Middle frontal gyrus (tissue), 1 donor: ENCODE data around the gene NTHL1.

Experiments used
- DNase-seq: peaks from one replicate; pipeline ENCODE4 v3.0.0-alpha.2; 2015; ENCODE audit warnings: low spot score; ENCODE audit errors: extremely low spot score

Gene NTHL1

GRCh38 chr16:1997494-1998359 is 49.9 kb downstream of the NTHL1 start:
- DNase-seq: no peak

- DNase-seq: no peak
These were observed 53.9 kb downstream of the NTHL1 start for GRCh38 chr16:1993731-1994131.

GRCh38 chr16:1992704-1993317 is 54.8 kb downstream of the NTHL1 start:
- no peak for DNase-seq

- peak; percentile 53 for DNase-seq
These were observed 55.5 kb downstream of the NTHL1 start for GRCh38 chr16:1991948-1992703.

- DNase-seq: no peak
These were observed 56.1 kb downstream of the NTHL1 start for GRCh38 chr16:1991588-1991947.

- no peak for DNase-seq
These were observed 56.5 kb downstream of the NTHL1 start for GRCh38 chr16:1991135-1991551.

- DNase-seq: no peak
These were observed 57.1 kb downstream of the NTHL1 start for GRCh38 chr16:1990351-1991134.

- DNase-seq: no peak
These were observed 57.6 kb downstream of the NTHL1 start for GRCh38 chr16:1990101-1990350.
